IMR-90 (cell line): ENCODE data around the gene CALD1. TPM values are rescaled to one million over a fixed set of nuclear protein-coding genes. Genes with fewer than 3 reads are reported as not detected.

Experiments used
- ATAC-seq: fragments of 200-7000 bp; cut with Tn5 transposase; 2 replicates; pipeline ENCODE4 v1.9.1; 2020; ENCODE audit warnings: low read depth, mild to moderate bottlenecking, moderate library complexity
- BruUV-seq: library from RNA; stranded (reverse); fragments of 400-500 nt; replicated peaks from 2 replicates; lab custom pipeline; 2021; lab: Mats Ljungman, UMichigan
- CTCF ChIA-PET: fragments of 300-600 bp; formaldehyde crosslinking; extraction: SDS; loops from one replicate; lab custom pipeline; 2021; ENCODE audit warnings: antibody characterized with exemption; lab: Yijun Ruan, JAX
- POLR2A ChIA-PET: fragments of 300-600 bp; sonication (Branson Sonifier 250); formaldehyde crosslinking; loops from one replicate; lab custom pipeline; 2022; ENCODE audit warnings: antibody characterized with exemption; ENCODE audit not compliant: unreplicated experiment; lab: Charles Lee
- DNase-seq: peaks from one replicate; pipeline ENCODE4 v3.0.0; 2013
- H2AFZ ChIP-seq: replicated peaks from 2 replicates; pipeline ENCODE3; 2013; ENCODE audit warnings: low read length, mild to moderate bottlenecking; ENCODE audit not compliant: poor library complexity
- H2AK5ac ChIP-seq: 2 replicates; pipeline ENCODE4 v1.6.1; 2013; ENCODE audit warnings: low read depth, low read length, inconsistent platforms
- H2AK9ac ChIP-seq: replicated peaks from 2 replicates; pipeline ENCODE3; 2013; ENCODE audit warnings: mild to moderate bottlenecking, low read depth, low read length, moderate library complexity; ENCODE audit not compliant: poor library complexity
- H2BK120ac ChIP-seq: 2 replicates; pipeline ENCODE4 v1.6.1; 2013; ENCODE audit warnings: low read depth, low read length, inconsistent platforms
- H2BK15ac ChIP-seq: 3 replicates; pipeline ENCODE4 v1.6.1; 2013; ENCODE audit warnings: low read depth, low read length, inconsistent platforms
- H2BK20ac ChIP-seq: 2 replicates; pipeline ENCODE4 v1.6.1; 2013; ENCODE audit warnings: low read depth, mild to moderate bottlenecking, inconsistent platforms, low read length, moderate library complexity
- H2BK5ac ChIP-seq: 2 replicates; pipeline ENCODE4 v1.6.1; 2013; ENCODE audit warnings: mild to moderate bottlenecking, low read depth, low read length, inconsistent platforms; ENCODE audit not compliant: poor library complexity, severe bottlenecking
- H3K14ac ChIP-seq: replicated peaks from 2 replicates; pipeline ENCODE4 v1.6.1; 2013; ENCODE audit warnings: low read depth, low read length, inconsistent platforms
- H3K18ac ChIP-seq: 2 replicates; pipeline ENCODE4 v1.6.1; 2013; ENCODE audit warnings: low read depth, low read length, control low read depth
- H3K23ac ChIP-seq: 2 replicates; pipeline ENCODE4 v1.6.1; 2013; ENCODE audit warnings: low read depth, low read length, inconsistent platforms
- H3K27ac ChIP-seq: 2 replicates; pipeline ENCODE4 v1.5.1; 2013; ENCODE audit warnings: mild to moderate bottlenecking, control low read depth, low read length; ENCODE audit not compliant: insufficient read depth
- H3K27me3 ChIP-seq: 2 replicates; pipeline ENCODE4 v1.6.1; 2013; ENCODE audit warnings: low read length; ENCODE audit not compliant: control insufficient read depth, insufficient read depth
- H3K36me3 ChIP-seq: 2 replicates; pipeline ENCODE4 v1.6.1; 2013; ENCODE audit warnings: low read length, mixed read lengths; ENCODE audit not compliant: control insufficient read depth, insufficient read depth
- H3K4ac ChIP-seq: 2 replicates; pipeline ENCODE4 v1.6.1; 2013; ENCODE audit warnings: low read depth, low read length, inconsistent platforms
- H3K4me1 ChIP-seq: 2 replicates; pipeline ENCODE4 v1.6.1; 2013; ENCODE audit warnings: low read length, mixed read lengths; ENCODE audit not compliant: control insufficient read depth, insufficient read depth
- H3K4me2 ChIP-seq: 2 replicates; pipeline ENCODE4 v1.6.1; 2013; ENCODE audit warnings: low read depth, mild to moderate bottlenecking, control low read depth, low read length, moderate library complexity
- H3K4me3 ChIP-seq: 2 replicates; pipeline ENCODE4 v1.5.1; 2013; ENCODE audit warnings: low read depth, mild to moderate bottlenecking, control low read depth, low read length, moderate library complexity; ENCODE audit not compliant: insufficient read depth
- H3K56ac ChIP-seq: 2 replicates; pipeline ENCODE4 v1.6.1; 2013; ENCODE audit warnings: low read length, inconsistent platforms; ENCODE audit not compliant: insufficient read depth; ENCODE audit errors: extremely low read depth
- H3K79me1 ChIP-seq, 2 experiments: 2 replicates each; pipeline ENCODE4 v1.6.1; 2013; ENCODE audit warnings: low read length in 2 of 2, inconsistent platforms in 1 of 2, low read depth in 1 of 2
- H3K9ac ChIP-seq: 2 replicates; pipeline ENCODE4 v1.6.1; 2013; ENCODE audit warnings: low read depth, low read length, control low read depth
- H3K9me1 ChIP-seq: 2 replicates; pipeline ENCODE4 v1.6.1; 2013; ENCODE audit warnings: low read length, inconsistent platforms; ENCODE audit not compliant: insufficient read depth
- H3K9me3 ChIP-seq: 2 replicates; pipeline ENCODE4 v1.6.1; 2013; ENCODE audit warnings: low read length; ENCODE audit not compliant: control insufficient read depth, insufficient read depth
- H4K20me1 ChIP-seq: 2 replicates; pipeline ENCODE4 v1.6.1; 2013; ENCODE audit warnings: low read length, inconsistent platforms; ENCODE audit not compliant: insufficient read depth
- H4K5ac ChIP-seq: 2 replicates; pipeline ENCODE4 v1.6.1; 2013; ENCODE audit warnings: mild to moderate bottlenecking, low read depth, low read length, control low read depth
- H4K8ac ChIP-seq, 2 experiments: 2 replicates each; pipeline ENCODE4 v1.6.1; 2013; ENCODE audit warnings: low read depth in 2 of 2, low read length in 2 of 2, control low read depth in 1 of 2, inconsistent platforms in 1 of 2
- H4K91ac ChIP-seq: 2 replicates; pipeline ENCODE4 v1.6.1; 2013; ENCODE audit warnings: low read depth, low read length, inconsistent platforms; ENCODE audit not compliant: insufficient read depth
- MAZ ChIP-seq: IDR thresholded peaks from 2 replicates; pipeline ENCODE4 v1.6.1; 2012; ENCODE audit warnings: low read depth, mild to moderate bottlenecking, low read length, improper control_type of control experiment, moderate library complexity, borderline replicate concordance
- NFE2L2 ChIP-seq: fragments of 150-350 bp; IDR thresholded peaks from 2 replicates; pipeline ENCODE4 v1.6.1; 2016; ENCODE audit warnings: low read depth, mild to moderate bottlenecking, low read length
- RCOR1 ChIP-seq: IDR thresholded peaks from 2 replicates; pipeline ENCODE4 v1.6.1; 2012; ENCODE audit warnings: mild to moderate bottlenecking, low read length, improper control_type of control experiment; ENCODE audit not compliant: insufficient replicate concordance
- SMC3 ChIP-seq: fragments of 150-350 bp; IDR thresholded peaks from 2 replicates; pipeline ENCODE4 v1.6.1; 2016; ENCODE audit warnings: low read depth, mild to moderate bottlenecking, antibody characterized with exemption, low read length, moderate library complexity
- WGBS, 2 experiments: methylation state at CpG; one replicate each; pipeline versions ENCODE4 v1.1.5 to v1.1.7; 2013; ENCODE audit warnings: missing lambda C conversion rate in 2 of 2; ENCODE audit not compliant: insufficient read length in 1 of 2; ENCODE audit errors: extremely low coverage in 2 of 2; 5-methylcytosine and 5-hydroxymethylcytosine counted together
- dilution Hi-C: fragments of 300-500 bp; cut with HindIII; formaldehyde crosslinking; loops from one replicate; pipeline ENCODE4 v1.14.3; 2018; ENCODE audit warnings: low sequenced_read_pairs; ENCODE audit not compliant: unreplicated experiment
- in situ Hi-C: fragments of 300-500 bp; cut with MboI; formaldehyde crosslinking; loops from 3 replicates; pipeline ENCODE4 v1.14.3; 2019; ENCODE audit warnings: low sequenced_read_pairs, inconsistent platforms, mixed read lengths
- intact Hi-C: fragments of 100-400 bp; cut with micrococcal nuclease; formaldehyde crosslinking; loops from 2 replicates; pipeline ENCODE4 v1.10.0; 2022
- polyA plus RNA-seq, 3 experiments: library from polyadenylated mRNA; depleted of rRNA; stranded (reverse); fragments of >200 nt; gene quantifications; 2 replicates each; pipeline ENCODE4 v1.2.3, GENCODE V29; 2012; ENCODE audit warnings: low replicate concordance in 1 of 3
- total RNA-seq: library from RNA; depleted of rRNA; stranded (reverse); fragments of >200 nt; gene quantifications from 2 replicates; pipeline ENCODE4 v1.2.3, GENCODE V29; 2012
- TF ChIP-seq, protein P1 (sequence below): conservative IDR thresholded peaks from 2 replicates; pipeline ENCODE4 v1.5.1; 2012; ENCODE audit warnings: mild to moderate bottlenecking, low read depth, low read length, improper control_type of control experiment
- TF ChIP-seq, protein P2 (sequence below): fragments of 150-350 bp; IDR thresholded peaks from 2 replicates; pipeline ENCODE4 v1.6.1; 2017; ENCODE audit warnings: mild to moderate bottlenecking, antibody characterized with exemption, low read length, low read depth
- TF ChIP-seq, protein P3 (sequence below): fragments of 150-350 bp; IDR thresholded peaks from 2 replicates; pipeline ENCODE4 v1.6.1; 2016; ENCODE audit warnings: low read depth, mild to moderate bottlenecking, low read length, moderate library complexity, borderline replicate concordance

The CALD1 gene
- total and polyA plus RNA-seq, 2 of the 4 experiments (the other 2 are of a cell fraction) = 375 to 487 TPM

DNA sequence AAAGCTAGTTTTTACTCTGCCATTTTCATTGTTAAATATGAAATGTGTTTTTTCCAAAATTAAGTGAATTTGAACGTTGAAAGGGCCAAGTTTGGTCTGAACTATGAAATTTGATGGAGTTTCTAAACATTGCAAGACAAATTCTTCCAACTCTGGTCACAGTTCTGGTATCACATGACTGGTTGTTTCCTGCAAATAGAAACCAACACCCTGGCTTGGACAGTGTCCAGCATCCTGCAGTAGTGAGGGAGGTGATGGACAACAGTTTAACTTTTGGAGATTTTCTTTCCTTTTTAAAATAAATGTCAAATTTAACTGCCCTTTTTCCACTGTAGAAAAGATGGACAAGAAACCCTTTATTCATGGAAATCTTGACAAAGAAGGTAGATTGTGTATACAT is 152.1 kb downstream of the CALD1 start:
- CTCF ChIA-PET = no interaction called here
- in situ Hi-C loops (no loop called here), dilution Hi-C loops (no loop called here)

More for the DNA sequence above, 152.1 kb downstream of the CALD1 start:
- no peak overlapping the region for H3K4me3 ChIP-seq
- no peaks in the 10 kb centered on the region for H3K9me3 ChIP-seq
- no peak overlapping the region for H4K5ac ChIP-seq
- H4K20me1 ChIP-seq = peaks cover 35% of the 10 kb centered on the region; the same call in 1 of the 2 replicates
- no TSS peak for BruUV-seq
- H3K56ac ChIP-seq = no peak overlapping the region
- no peak overlapping the region for H2AK9ac ChIP-seq
- peaks cover 47 to 80% of the 10 kb centered on the region in 2 experiments for H3K79me1 ChIP-seq
- H3K27ac ChIP-seq = peak overlapping the region; percentile 24; the same call in 1 of the 2 replicates
- no peak overlapping the region for H3K9ac ChIP-seq
- POLR2A ChIA-PET = no interaction called here
- no peaks in the 10 kb centered on the region for H3K27me3 ChIP-seq
- intact Hi-C loops = no loop called here
- H3K36me3 ChIP-seq = peaks cover 43% of the 10 kb centered on the region
- H3K9me1 ChIP-seq = peaks cover 18% of the 10 kb centered on the region
- no peak overlapping the region for H2AK5ac ChIP-seq
- ATAC-seq (no peak), DNase-seq (no peak)
- H3K18ac ChIP-seq = no peak overlapping the region
- no peak overlapping the region for H4K91ac ChIP-seq
- no peak overlapping the region for H2BK15ac ChIP-seq
- peaks cover 10% of the 10 kb centered on the region for H3K4me1 ChIP-seq
- TF ChIP-seq, protein P1, sequence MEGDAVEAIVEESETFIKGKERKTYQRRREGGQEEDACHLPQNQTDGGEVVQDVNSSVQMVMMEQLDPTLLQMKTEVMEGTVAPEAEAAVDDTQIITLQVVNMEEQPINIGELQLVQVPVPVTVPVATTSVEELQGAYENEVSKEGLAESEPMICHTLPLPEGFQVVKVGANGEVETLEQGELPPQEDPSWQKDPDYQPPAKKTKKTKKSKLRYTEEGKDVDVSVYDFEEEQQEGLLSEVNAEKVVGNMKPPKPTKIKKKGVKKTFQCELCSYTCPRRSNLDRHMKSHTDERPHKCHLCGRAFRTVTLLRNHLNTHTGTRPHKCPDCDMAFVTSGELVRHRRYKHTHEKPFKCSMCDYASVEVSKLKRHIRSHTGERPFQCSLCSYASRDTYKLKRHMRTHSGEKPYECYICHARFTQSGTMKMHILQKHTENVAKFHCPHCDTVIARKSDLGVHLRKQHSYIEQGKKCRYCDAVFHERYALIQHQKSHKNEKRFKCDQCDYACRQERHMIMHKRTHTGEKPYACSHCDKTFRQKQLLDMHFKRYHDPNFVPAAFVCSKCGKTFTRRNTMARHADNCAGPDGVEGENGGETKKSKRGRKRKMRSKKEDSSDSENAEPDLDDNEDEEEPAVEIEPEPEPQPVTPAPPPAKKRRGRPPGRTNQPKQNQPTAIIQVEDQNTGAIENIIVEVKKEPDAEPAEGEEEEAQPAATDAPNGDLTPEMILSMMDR = no peak
- TF ChIP-seq NFE2L2 (no peak), MAZ (no peak), RCOR1 (no peak), SMC3 (no peak)
- TF ChIP-seq, protein P2, sequence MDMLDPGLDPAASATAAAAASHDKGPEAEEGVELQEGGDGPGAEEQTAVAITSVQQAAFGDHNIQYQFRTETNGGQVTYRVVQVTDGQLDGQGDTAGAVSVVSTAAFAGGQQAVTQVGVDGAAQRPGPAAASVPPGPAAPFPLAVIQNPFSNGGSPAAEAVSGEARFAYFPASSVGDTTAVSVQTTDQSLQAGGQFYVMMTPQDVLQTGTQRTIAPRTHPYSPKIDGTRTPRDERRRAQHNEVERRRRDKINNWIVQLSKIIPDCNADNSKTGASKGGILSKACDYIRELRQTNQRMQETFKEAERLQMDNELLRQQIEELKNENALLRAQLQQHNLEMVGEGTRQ = no peak
- TF ChIP-seq, protein P3, sequence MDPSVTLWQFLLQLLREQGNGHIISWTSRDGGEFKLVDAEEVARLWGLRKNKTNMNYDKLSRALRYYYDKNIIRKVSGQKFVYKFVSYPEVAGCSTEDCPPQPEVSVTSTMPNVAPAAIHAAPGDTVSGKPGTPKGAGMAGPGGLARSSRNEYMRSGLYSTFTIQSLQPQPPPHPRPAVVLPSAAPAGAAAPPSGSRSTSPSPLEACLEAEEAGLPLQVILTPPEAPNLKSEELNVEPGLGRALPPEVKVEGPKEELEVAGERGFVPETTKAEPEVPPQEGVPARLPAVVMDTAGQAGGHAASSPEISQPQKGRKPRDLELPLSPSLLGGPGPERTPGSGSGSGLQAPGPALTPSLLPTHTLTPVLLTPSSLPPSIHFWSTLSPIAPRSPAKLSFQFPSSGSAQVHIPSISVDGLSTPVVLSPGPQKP = no peak
- H2BK20ac ChIP-seq = no peak overlapping the region
- H2BK120ac ChIP-seq = no peak overlapping the region
- no peak overlapping the region for H3K4ac ChIP-seq
- no peak overlapping the region for H2BK5ac ChIP-seq
- H3K4me2 ChIP-seq = 0 out of 2 replicates have a peak overlapping the region, but pooled peaks have one; percentile 47
- no peak overlapping the region for H2AFZ ChIP-seq
- no peak overlapping the region for H4K8ac ChIP-seq
- H3K14ac ChIP-seq = no peak overlapping the region
- H3K23ac ChIP-seq = no peak overlapping the region
- WGBS, 2 experiments = no CpG with 5 or more reads among the region's 1 CpG
